GM18951 (cell line): Measurements from ENCODE around the gene TSPAN14.

Experiments
- POLR2A ChIP-seq: IDR thresholded peaks from 4 replicates; pipeline ENCODE4 v1.6.1; 2011; ENCODE audit warnings: mild to moderate bottlenecking; ENCODE audit not compliant: insufficient read length, insufficient read depth; ENCODE audit errors: extremely low read depth
- in situ Hi-C: fragments of 300-500 bp; cut with MboI; formaldehyde crosslinking; loops from one replicate; pipeline ENCODE4 v1.12.0; 2022; ENCODE audit warnings: low sequenced_read_pairs, mixed read lengths, inconsistent platforms; ENCODE audit not compliant: unreplicated experiment

TSPAN14 gene

GRCh38 chr10:80462981-80463741 is 9.1 kb downstream of the TSPAN14 start:
- TF ChIP-seq POLR2A, result no peak
- in situ Hi-C loops, result no loop called here

- no peak for TF ChIP-seq POLR2A
- in situ Hi-C loops, result no loop called here
Observed at GRCh38 chr10:80463868-80464267, 9.8 kb downstream of the TSPAN14 start.

- in situ Hi-C loops, result no loop called here
- no peak for TF ChIP-seq POLR2A
Observed at GRCh38 chr10:80464557-80465450, 10.7 kb downstream of the TSPAN14 start.

GRCh38 chr10:80465451-80465835 is 11.3 kb downstream of the TSPAN14 start:
- no peak for TF ChIP-seq POLR2A
- in situ Hi-C loops, result no loop called here

GRCh38 chr10:80465839-80466590 is 11.9 kb downstream of the TSPAN14 start:
- in situ Hi-C loops, result no loop called here
- TF ChIP-seq POLR2A, result no peak

- in situ Hi-C loops, result no loop called here
- no peak for TF ChIP-seq POLR2A
Observed at GRCh38 chr10:80466724-80467326, 12.7 kb downstream of the TSPAN14 start.

- TF ChIP-seq POLR2A, result no peak
- in situ Hi-C loops, result no loop called here
Observed at GRCh38 chr10:80468002-80468401, 13.9 kb downstream of the TSPAN14 start.

GRCh38 chr10:80468806-80469421 is 14.8 kb downstream of the TSPAN14 start:
- in situ Hi-C loops, result no loop called here
- no peak for TF ChIP-seq POLR2A

GRCh38 chr10:80470266-80470665 is 16.2 kb downstream of the TSPAN14 start:
- in situ Hi-C loops, result no loop called here
- TF ChIP-seq POLR2A, result no peak

- no peak for TF ChIP-seq POLR2A
- in situ Hi-C loops, result no loop called here
Observed at GRCh38 chr10:80471001-80471400, 16.9 kb downstream of the TSPAN14 start.

- TF ChIP-seq POLR2A, result no peak
- in situ Hi-C loops, result no loop called here
Observed at GRCh38 chr10:80471715-80472233, 17.7 kb downstream of the TSPAN14 start.

- no peak for TF ChIP-seq POLR2A
- in situ Hi-C loops, result no loop called here
Observed at GRCh38 chr10:80472234-80473095, 18.4 kb downstream of the TSPAN14 start.
